SK-N-SH (cell line): ENCODE measurements around the gene RPP21. TPM values are rescaled to one million over a fixed set of nuclear protein-coding genes. Genes with fewer than 3 reads are reported as not detected.

Experiments used
- CTCF ChIA-PET: fragments of 300-600, 350-600 bp; formaldehyde crosslinking; extraction: SDS; loops from one replicate; lab custom pipeline; 2021; lab: Yijun Ruan, JAX
- POLR2A ChIA-PET: fragments of 350-600 bp; sonication (Branson Sonifier 250); formaldehyde crosslinking; extraction: SDS; loops from one replicate; lab custom pipeline; 2020; ENCODE audit warnings: antibody characterized with exemption, inconsistent platforms; lab: Yijun Ruan, JAX
- DNase-seq: peaks from one replicate; pipeline ENCODE4 v3.0.0; 2012
- H2AFZ ChIP-seq: fragments of 200-600 bp; sonication (generic); 2 replicates; pipeline ENCODE4 v1.8.1; 2016; ENCODE audit warnings: antibody characterized with exemption, mild to moderate bottlenecking, low read depth
- H3F3A ChIP-seq: fragments of 200-600 bp; sonication (generic); replicated peaks from 2 replicates; pipeline ENCODE3; 2016; ENCODE audit warnings: antibody characterized with exemption, mild to moderate bottlenecking; ENCODE audit not compliant: insufficient read depth
- H3K27ac ChIP-seq, 2 experiments: fragments of 200-500 bp in 1 of 2; fragments of 200-600 bp in 1 of 2; sonication (Bioruptor generic) in 1 of 2; sonication (generic), shearing (Covaris generic) in 1 of 2; 2 replicates each; pipeline versions ENCODE4 v1.5.1 to v1.6.1; 2014 to 2016; ENCODE audit warnings: low read depth in 2 of 2, inconsistent platforms in 1 of 2, low read length in 1 of 2, mild to moderate bottlenecking in 1 of 2, mixed read lengths in 1 of 2
- H3K27me3 ChIP-seq: fragments of 200-600 bp; sonication (generic), shearing (Covaris generic); 2 replicates; pipeline ENCODE4 v1.6.1; 2016; ENCODE audit warnings: mixed run types; ENCODE audit not compliant: insufficient read depth
- H3K36me3 ChIP-seq, 2 experiments: fragments of 200-500 bp in 1 of 2; fragments of 200-600 bp in 1 of 2; sonication (Bioruptor generic) in 1 of 2; sonication (generic) in 1 of 2; replicated peaks in 1 of 2; 2 replicates each; pipeline versions ENCODE3 to v1.5.1; 2014 to 2016; ENCODE audit warnings: low read length in 1 of 2, mild to moderate bottlenecking in 1 of 2; ENCODE audit not compliant: insufficient read depth in 2 of 2, control insufficient read depth in 1 of 2
- H3K4me1 ChIP-seq, 2 experiments: fragments of 200-500 bp in 1 of 2; fragments of 200-600 bp in 1 of 2; sonication (Bioruptor generic) in 1 of 2; sonication (generic), shearing (Covaris generic) in 1 of 2; 2 replicates each; pipeline versions ENCODE4 v1.5.1 to v1.6.1; 2014 to 2016; ENCODE audit warnings: low read depth in 1 of 2, low read length in 1 of 2, mixed run types in 1 of 2; ENCODE audit not compliant: insufficient read depth in 2 of 2, control insufficient read depth in 1 of 2
- H3K4me2 ChIP-seq: fragments of 200-600 bp; sonication (generic), shearing (Covaris generic); 2 replicates; pipeline ENCODE4 v1.6.1; 2017; ENCODE audit warnings: mixed run types
- H3K4me3 ChIP-seq, 2 experiments: fragments of 200-500 bp in 1 of 2; fragments of 200-600 bp in 1 of 2; sonication (Bioruptor generic) in 1 of 2; sonication (generic), shearing (Covaris generic) in 1 of 2; 2 replicates each; pipeline versions ENCODE4 v1.5.1 to v1.8.1; 2014 to 2016; ENCODE audit warnings: low read depth in 2 of 2, inconsistent platforms in 1 of 2, low read length in 1 of 2, mild to moderate bottlenecking in 1 of 2, mixed read lengths in 1 of 2, moderate library complexity in 1 of 2
- H3K79me2 ChIP-seq: fragments of 200-600 bp; sonication (generic); 2 replicates; pipeline ENCODE4 v1.8.1; 2017; ENCODE audit warnings: mild to moderate bottlenecking; ENCODE audit not compliant: insufficient read depth
- H3K9ac ChIP-seq: fragments of 200-600 bp; sonication (generic); 2 replicates; pipeline ENCODE4 v1.6.1; 2017; ENCODE audit warnings: mixed run types
- H3K9me2 ChIP-seq: fragments of 200-600 bp; sonication (generic); 2 replicates; pipeline ENCODE4 v1.6.1; 2017; ENCODE audit warnings: mixed run types
- H3K9me3 ChIP-seq: fragments of 200-600 bp; sonication (generic); 2 replicates; pipeline ENCODE4 v1.6.1; 2017; ENCODE audit warnings: mixed run types, mild to moderate bottlenecking, moderate library complexity
- H4K20me1 ChIP-seq: fragments of 200-600 bp; sonication (generic); 2 replicates; pipeline ENCODE4 v1.6.1; 2017; ENCODE audit warnings: mild to moderate bottlenecking, mixed run types; ENCODE audit not compliant: insufficient read depth
- EP300 ChIP-seq, 2 experiments: IDR thresholded peaks; 2 replicates each; pipeline versions ENCODE4 v1.4.0 to v1.6.1; 2012; ENCODE audit warnings: borderline replicate concordance in 1 of 2, low read depth in 1 of 2, low read length in 1 of 2
- FOXM1 ChIP-seq: IDR thresholded peaks from 2 replicates; pipeline ENCODE4 v1.4.0; 2012; ENCODE audit warnings: low read depth, mild to moderate bottlenecking
- GABPA ChIP-seq: IDR thresholded peaks from 2 replicates; pipeline ENCODE4 v1.4.0; 2012; ENCODE audit warnings: low read depth, mild to moderate bottlenecking
- GATA2 ChIP-seq: sonication (generic); formaldehyde crosslinking; IDR thresholded peaks from 2 replicates; pipeline ENCODE4 v1.5.0; 2020; ENCODE audit warnings: mild to moderate bottlenecking, missing genetic modification reagents
- JUND ChIP-seq: IDR thresholded peaks from 2 replicates; pipeline ENCODE4 v1.4.0; 2012
- NFIC ChIP-seq: IDR thresholded peaks from 2 replicates; pipeline ENCODE4 v1.4.0; 2012; ENCODE audit warnings: borderline replicate concordance
- RAD21 ChIP-seq: IDR thresholded peaks from 2 replicates; pipeline ENCODE4 v1.6.1; 2012; ENCODE audit warnings: mild to moderate bottlenecking, low read length
- RCOR1 ChIP-seq: fragments of 150-350 bp; IDR thresholded peaks from 2 replicates; pipeline ENCODE4 v1.6.1; 2017; ENCODE audit warnings: antibody characterized with exemption, low read length
- SMC3 ChIP-seq: IDR thresholded peaks from 2 replicates; pipeline ENCODE4 v1.6.1; 2012; ENCODE audit warnings: low read depth, low read length, improper control_type of control experiment
- TAF1 ChIP-seq: IDR thresholded peaks from 2 replicates; pipeline ENCODE4 v1.6.1; 2012; ENCODE audit warnings: low read depth, mild to moderate bottlenecking, low read length, moderate library complexity, borderline replicate concordance
- WGBS: methylation state at CpG from one replicate; pipeline ENCODE4 v1.1.6; 2017; ENCODE audit warnings: low lambda C conversion rate; 5-methylcytosine and 5-hydroxymethylcytosine counted together
- polyA plus RNA-seq, 3 experiments: library from polyadenylated mRNA; depleted of rRNA; stranded (reverse); fragments of >200 nt; gene quantifications; 2 replicates each; pipeline ENCODE4 v1.2.3, GENCODE V29; 2012
- TF ChIP-seq, protein P1 (sequence below): fragments of 150-350 bp; IDR thresholded peaks from 2 replicates; pipeline ENCODE4 v1.6.1; 2017; ENCODE audit warnings: antibody characterized with exemption, low read length, low read depth, borderline replicate concordance
- TF ChIP-seq, protein P2 (sequence below): IDR thresholded peaks from 2 replicates; pipeline ENCODE4 v1.4.0; 2012; ENCODE audit warnings: low read depth
- TF ChIP-seq, protein P3 (sequence below): IDR thresholded peaks from 2 replicates; pipeline ENCODE4 v1.4.0; 2012; ENCODE audit warnings: low read depth, borderline replicate concordance
- TF ChIP-seq, protein P4 (sequence below): IDR thresholded peaks from 2 replicates; pipeline ENCODE4 v1.6.1; 2012; ENCODE audit warnings: mild to moderate bottlenecking, low read depth, low read length, moderate library complexity

The RPP21 gene
- polyA plus RNA-seq, 1 of the 3 experiments (the other 2 are of a cell fraction), result 108 TPM

DNA sequence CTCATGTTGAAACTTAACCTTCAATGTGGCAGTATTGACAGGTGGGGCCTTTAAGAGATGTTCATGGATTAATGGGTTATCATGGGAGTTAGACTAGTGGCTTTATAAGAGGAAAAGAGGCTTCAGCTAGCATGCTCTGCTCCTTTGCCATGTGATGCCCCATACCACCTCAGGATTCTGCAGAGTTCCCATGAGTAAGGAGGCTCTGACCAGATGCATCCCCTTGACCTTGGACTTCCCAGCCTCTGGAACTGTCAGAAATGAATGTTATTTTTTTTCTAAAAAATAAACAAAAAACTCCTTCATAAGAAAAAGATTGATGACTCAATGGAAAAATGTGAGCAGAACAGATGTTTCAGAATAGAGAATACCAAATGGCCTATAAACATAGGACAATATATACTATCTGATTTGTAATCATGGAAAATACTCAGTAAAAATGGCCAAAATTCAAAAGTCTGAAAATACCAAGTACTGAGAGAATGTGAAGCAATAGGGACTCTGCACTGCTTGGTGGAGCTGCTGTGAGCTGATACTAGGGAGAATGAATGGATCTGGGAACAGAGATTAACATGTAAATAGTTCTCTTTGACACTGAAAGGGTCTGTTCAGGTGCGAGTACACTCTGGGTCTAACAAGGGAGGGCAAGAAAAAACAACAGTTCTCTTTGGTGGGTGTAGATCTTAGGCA is 25.7 kb upstream of the RPP21 start:
- DNase-seq, result no peak
- WGBS, result 100% methylated on average over 1 of the region's 1 CpG
- Histone ChIP-seq H3K9ac (no peak overlapping the region), H4K20me1 (peaks cover 91% of the 10 kb centered on the region), H3K4me2 (no peak overlapping the region), H3K27me3 (no peaks in the 10 kb centered on the region), H3K4me1 (peaks cover 3 to 7% of the 10 kb centered on the region in 2 experiments; a peak in 2 of 4 replicates), H3K27ac (no peak overlapping the region), H3F3A (no peaks in the 10 kb centered on the region), H3K4me3 (no peak overlapping the region), H3K36me3 (peaks cover 23 to 36% of the 10 kb centered on the region in 2 experiments), H3K79me2 (peaks cover 99% of the 10 kb centered on the region), H2AFZ (no peak overlapping the region), H3K9me3 (no peaks in the 10 kb centered on the region), H3K9me2 (no peaks in the 10 kb centered on the region)
- ChIA-PET POLR2A (no interaction called here), CTCF (no interaction called here)
- no peak for TF ChIP-seq GABPA
- TF ChIP-seq GATA2, result no peak
- no peak for TF ChIP-seq JUND
- TF ChIP-seq NFIC, result no peak
- TF ChIP-seq RCOR1, result no peak
- no peak for TF ChIP-seq TAF1
- TF ChIP-seq, protein P1, sequence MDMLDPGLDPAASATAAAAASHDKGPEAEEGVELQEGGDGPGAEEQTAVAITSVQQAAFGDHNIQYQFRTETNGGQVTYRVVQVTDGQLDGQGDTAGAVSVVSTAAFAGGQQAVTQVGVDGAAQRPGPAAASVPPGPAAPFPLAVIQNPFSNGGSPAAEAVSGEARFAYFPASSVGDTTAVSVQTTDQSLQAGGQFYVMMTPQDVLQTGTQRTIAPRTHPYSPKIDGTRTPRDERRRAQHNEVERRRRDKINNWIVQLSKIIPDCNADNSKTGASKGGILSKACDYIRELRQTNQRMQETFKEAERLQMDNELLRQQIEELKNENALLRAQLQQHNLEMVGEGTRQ, result no peak
- no peak for TF ChIP-seq FOXM1
- TF ChIP-seq, protein P2, sequence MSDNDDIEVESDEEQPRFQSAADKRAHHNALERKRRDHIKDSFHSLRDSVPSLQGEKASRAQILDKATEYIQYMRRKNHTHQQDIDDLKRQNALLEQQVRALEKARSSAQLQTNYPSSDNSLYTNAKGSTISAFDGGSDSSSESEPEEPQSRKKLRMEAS, result no peak
- TF ChIP-seq, protein P3, sequence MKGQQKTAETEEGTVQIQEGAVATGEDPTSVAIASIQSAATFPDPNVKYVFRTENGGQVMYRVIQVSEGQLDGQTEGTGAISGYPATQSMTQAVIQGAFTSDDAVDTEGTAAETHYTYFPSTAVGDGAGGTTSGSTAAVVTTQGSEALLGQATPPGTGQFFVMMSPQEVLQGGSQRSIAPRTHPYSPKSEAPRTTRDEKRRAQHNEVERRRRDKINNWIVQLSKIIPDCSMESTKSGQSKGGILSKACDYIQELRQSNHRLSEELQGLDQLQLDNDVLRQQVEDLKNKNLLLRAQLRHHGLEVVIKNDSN, result no peak
- TF ChIP-seq SMC3, result no peak
- no peak for TF ChIP-seq RAD21
- no peak for TF ChIP-seq EP300 (IDR thresholded peaks at IDR 0.05; ENCODE audit: borderline replicate concordance in 1 of 2, low read depth in 1 of 2, low read length in 1 of 2)
- TF ChIP-seq, protein P4, sequence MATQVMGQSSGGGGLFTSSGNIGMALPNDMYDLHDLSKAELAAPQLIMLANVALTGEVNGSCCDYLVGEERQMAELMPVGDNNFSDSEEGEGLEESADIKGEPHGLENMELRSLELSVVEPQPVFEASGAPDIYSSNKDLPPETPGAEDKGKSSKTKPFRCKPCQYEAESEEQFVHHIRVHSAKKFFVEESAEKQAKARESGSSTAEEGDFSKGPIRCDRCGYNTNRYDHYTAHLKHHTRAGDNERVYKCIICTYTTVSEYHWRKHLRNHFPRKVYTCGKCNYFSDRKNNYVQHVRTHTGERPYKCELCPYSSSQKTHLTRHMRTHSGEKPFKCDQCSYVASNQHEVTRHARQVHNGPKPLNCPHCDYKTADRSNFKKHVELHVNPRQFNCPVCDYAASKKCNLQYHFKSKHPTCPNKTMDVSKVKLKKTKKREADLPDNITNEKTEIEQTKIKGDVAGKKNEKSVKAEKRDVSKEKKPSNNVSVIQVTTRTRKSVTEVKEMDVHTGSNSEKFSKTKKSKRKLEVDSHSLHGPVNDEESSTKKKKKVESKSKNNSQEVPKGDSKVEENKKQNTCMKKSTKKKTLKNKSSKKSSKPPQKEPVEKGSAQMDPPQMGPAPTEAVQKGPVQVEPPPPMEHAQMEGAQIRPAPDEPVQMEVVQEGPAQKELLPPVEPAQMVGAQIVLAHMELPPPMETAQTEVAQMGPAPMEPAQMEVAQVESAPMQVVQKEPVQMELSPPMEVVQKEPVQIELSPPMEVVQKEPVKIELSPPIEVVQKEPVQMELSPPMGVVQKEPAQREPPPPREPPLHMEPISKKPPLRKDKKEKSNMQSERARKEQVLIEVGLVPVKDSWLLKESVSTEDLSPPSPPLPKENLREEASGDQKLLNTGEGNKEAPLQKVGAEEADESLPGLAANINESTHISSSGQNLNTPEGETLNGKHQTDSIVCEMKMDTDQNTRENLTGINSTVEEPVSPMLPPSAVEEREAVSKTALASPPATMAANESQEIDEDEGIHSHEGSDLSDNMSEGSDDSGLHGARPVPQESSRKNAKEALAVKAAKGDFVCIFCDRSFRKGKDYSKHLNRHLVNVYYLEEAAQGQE, result no peak
